ENCODE data around the gene TUB. TPM values are rescaled to one million over a fixed set of nuclear protein-coding genes. Genes with fewer than 3 reads are reported as not detected.

Gene TUB
- total and polyA plus RNA-seq, 2 experiments from 2014 or later = 6.7 to 48.2 TPM

GRCh38 chr11:8111636-8112035, 30.6 kb downstream of the TUB start:
- Histone ChIP-seq H3K27me3 (no peaks in the 10 kb centered on the region), H3K36me3 (no peaks in the 10 kb centered on the region), H3K4me3 (no peak overlapping the region), H3K4me1 (ENCODE audit: low read depth) (no peaks in the 10 kb centered on the region), H3K27ac (no peak overlapping the region), H3K9me3 (ENCODE audit: low read depth) (no peaks in the 10 kb centered on the region)
- DNase-seq (ENCODE audit: low read depth in 1 of 2, low spot score in 1 of 2) = no peak
- TF ChIP-seq CTCF (IDR thresholded peaks at IDR 0.05; ENCODE audit: low read depth, low read length) = no peak

GRCh38 chr11:8122173-8122764, 41.3 kb downstream of the TUB start:
- Histone ChIP-seq H3K27ac (no peak overlapping the region), H3K4me1 (ENCODE audit: low read depth) (no peaks in the 10 kb centered on the region), H3K9me3 (ENCODE audit: low read depth) (no peaks in the 10 kb centered on the region), H3K27me3 (no peaks in the 10 kb centered on the region), H3K36me3 (no peaks in the 10 kb centered on the region), H3K4me3 (no peak overlapping the region)
- DNase-seq (ENCODE audit: low read depth in 1 of 2, low spot score in 1 of 2) = no peak
- no peak for TF ChIP-seq CTCF (IDR thresholded peaks at IDR 0.05; ENCODE audit: low read depth, low read length)

GRCh38 chr11:8126649-8127289, 45.8 kb downstream of the TUB start:
- Histone ChIP-seq H3K36me3 (no peaks in the 10 kb centered on the region), H3K4me1 (ENCODE audit: low read depth) (no peaks in the 10 kb centered on the region), H3K9me3 (ENCODE audit: low read depth) (no peaks in the 10 kb centered on the region), H3K4me3 (no peak overlapping the region), H3K27me3 (no peaks in the 10 kb centered on the region), H3K27ac (no peak overlapping the region)
- no peak for TF ChIP-seq CTCF (IDR thresholded peaks at IDR 0.05; ENCODE audit: low read depth, low read length)
- no peak for DNase-seq (ENCODE audit: low read depth in 1 of 2, low spot score in 1 of 2)

- no peak for DNase-seq (ENCODE audit: low read depth in 1 of 2, low spot score in 1 of 2)
- no peak for TF ChIP-seq CTCF (IDR thresholded peaks at IDR 0.05; ENCODE audit: low read depth, low read length)
- no peaks in the 10 kb centered on the region for H3K36me3 ChIP-seq
- no peaks in the 10 kb centered on the region for H3K4me1 ChIP-seq (ENCODE audit: low read depth)
- no peaks in the 10 kb centered on the region for H3K9me3 ChIP-seq (ENCODE audit: low read depth)
- H3K27ac ChIP-seq = no peak overlapping the region
- no peaks in the 10 kb centered on the region for H3K27me3 ChIP-seq
- no peak overlapping the region for H3K4me3 ChIP-seq
Observed at GRCh38 chr11:8127447-8127846, 46.4 kb downstream of the TUB start.

- TF ChIP-seq CTCF (IDR thresholded peaks at IDR 0.05; ENCODE audit: low read depth, low read length) = no peak
- H3K27ac ChIP-seq = no peak overlapping the region
- no peak for DNase-seq (ENCODE audit: low read depth in 1 of 2, low spot score in 1 of 2)
- peaks cover 2% of the 10 kb centered on the region for H3K36me3 ChIP-seq
- no peak overlapping the region for H3K4me3 ChIP-seq
- H3K9me3 ChIP-seq (ENCODE audit: low read depth) = no peaks in the 10 kb centered on the region
- no peaks in the 10 kb centered on the region for H3K4me1 ChIP-seq (ENCODE audit: low read depth)
- no peaks in the 10 kb centered on the region for H3K27me3 ChIP-seq
Observed at GRCh38 chr11:8138526-8138925, 57.5 kb downstream of the TUB start.

All from cardiac muscle cell (in vitro differentiated cells and primary cell).